ENCODE measurements around the gene IGF1. TPM values are rescaled to one million over a fixed set of nuclear protein-coding genes. Genes with fewer than 3 reads are reported as not detected.

IGF1 gene
- total RNA-seq, 1 donor from 2014 or later = 62.2 TPM

GRCh38 chr12:102484428-102484958, 4.1 kb upstream of the IGF1 start:
- Mint-ChIP-seq H3K4me1 (peaks cover 24% of the 10 kb centered on the region), H3K4me3 (no peak overlapping the region), H3K36me3 (peaks cover 3% of the 10 kb centered on the region), H3K27ac (peak overlapping the region; percentile 68), H3K9me3 (peaks cover 4% of the 10 kb centered on the region), H3K27me3 (ENCODE audit: low read depth) (no peaks in the 10 kb centered on the region)
- peak in 1 of 2 experiments; percentile 62 for DNase-seq (ENCODE audit: low spot score in 2 of 2, unreplicated experiment in 2 of 2)
- peak; percentile 99 for TF ChIP-seq CTCF (IDR thresholded peaks at IDR 0.05; ENCODE audit: unreplicated experiment)

- Mint-ChIP-seq H3K27me3 (ENCODE audit: low read depth) (no peaks in the 10 kb centered on the region), H3K4me3 (no peak overlapping the region), H3K27ac (peak overlapping the region; percentile 68), H3K9me3 (peaks cover 4% of the 10 kb centered on the region), H3K36me3 (peaks cover 3% of the 10 kb centered on the region), H3K4me1 (peaks cover 24% of the 10 kb centered on the region)
- TF ChIP-seq CTCF (IDR thresholded peaks at IDR 0.05; ENCODE audit: unreplicated experiment) = no peak
- DNase-seq (ENCODE audit: low spot score in 2 of 2, unreplicated experiment in 2 of 2) = no peak
Observed at GRCh38 chr12:102484017-102484416, 3.7 kb upstream of the IGF1 start.

GRCh38 chr12:102483466-102483865, 3.1 kb upstream of the IGF1 start:
- H3K27me3 Mint-ChIP-seq (ENCODE audit: low read depth) = no peaks in the 10 kb centered on the region
- peaks cover 24% of the 10 kb centered on the region for H3K4me1 Mint-ChIP-seq
- DNase-seq (ENCODE audit: low spot score in 2 of 2, unreplicated experiment in 2 of 2) = no peak
- no peak for TF ChIP-seq CTCF (IDR thresholded peaks at IDR 0.05; ENCODE audit: unreplicated experiment)
- H3K9me3 Mint-ChIP-seq = peaks cover 4% of the 10 kb centered on the region
- H3K36me3 Mint-ChIP-seq = peaks cover 3% of the 10 kb centered on the region
- peak overlapping the region; percentile 68 for H3K27ac Mint-ChIP-seq
- H3K4me3 Mint-ChIP-seq = no peak overlapping the region

- H3K4me3 Mint-ChIP-seq = no peak overlapping the region
- peaks cover 35% of the 10 kb centered on the region for H3K4me1 Mint-ChIP-seq
- DNase-seq (ENCODE audit: low spot score in 2 of 2, unreplicated experiment in 2 of 2) = no peak
- no peak for TF ChIP-seq CTCF (IDR thresholded peaks at IDR 0.05; ENCODE audit: unreplicated experiment)
- H3K27me3 Mint-ChIP-seq (ENCODE audit: low read depth) = no peaks in the 10 kb centered on the region
- H3K27ac Mint-ChIP-seq = no peak overlapping the region
- H3K9me3 Mint-ChIP-seq = peaks cover 4% of the 10 kb centered on the region
- peaks cover 3% of the 10 kb centered on the region for H3K36me3 Mint-ChIP-seq
Observed at GRCh38 chr12:102481705-102482425, 1.5 kb upstream of the IGF1 start.

- DNase-seq (ENCODE audit: low spot score in 2 of 2, unreplicated experiment in 2 of 2) = no peak
- Mint-ChIP-seq H3K36me3 (peaks cover 3% of the 10 kb centered on the region), H3K27me3 (ENCODE audit: low read depth) (no peaks in the 10 kb centered on the region), H3K9me3 (peaks cover 4% of the 10 kb centered on the region), H3K4me1 (peaks cover 43% of the 10 kb centered on the region), H3K27ac (no peak overlapping the region), H3K4me3 (no peak overlapping the region)
- TF ChIP-seq CTCF (IDR thresholded peaks at IDR 0.05; ENCODE audit: unreplicated experiment) = no peak
Observed at GRCh38 chr12:102479939-102480338, 424 bp downstream of the IGF1 start.

Measured in mesothelial cell of epicardium (in vitro differentiated cells).